ENCODE data around the gene HPSE2.

HPSE2 gene

GRCh38 chr10:98430427-98430826, 805.2 kb downstream of the HPSE2 start:
- no peak for DNase-seq (ENCODE audit: low spot score)

- no peak for DNase-seq (ENCODE audit: low spot score)
Measured at GRCh38 chr10:98429320-98430072, 806.2 kb downstream of the HPSE2 start.

- DNase-seq (ENCODE audit: low spot score): no peak
Measured at GRCh38 chr10:98427011-98427515, 808.6 kb downstream of the HPSE2 start.

GRCh38 chr10:98425511-98426352, 809.9 kb downstream of the HPSE2 start:
- peak; percentile 86 for DNase-seq (ENCODE audit: low spot score)

DNA sequence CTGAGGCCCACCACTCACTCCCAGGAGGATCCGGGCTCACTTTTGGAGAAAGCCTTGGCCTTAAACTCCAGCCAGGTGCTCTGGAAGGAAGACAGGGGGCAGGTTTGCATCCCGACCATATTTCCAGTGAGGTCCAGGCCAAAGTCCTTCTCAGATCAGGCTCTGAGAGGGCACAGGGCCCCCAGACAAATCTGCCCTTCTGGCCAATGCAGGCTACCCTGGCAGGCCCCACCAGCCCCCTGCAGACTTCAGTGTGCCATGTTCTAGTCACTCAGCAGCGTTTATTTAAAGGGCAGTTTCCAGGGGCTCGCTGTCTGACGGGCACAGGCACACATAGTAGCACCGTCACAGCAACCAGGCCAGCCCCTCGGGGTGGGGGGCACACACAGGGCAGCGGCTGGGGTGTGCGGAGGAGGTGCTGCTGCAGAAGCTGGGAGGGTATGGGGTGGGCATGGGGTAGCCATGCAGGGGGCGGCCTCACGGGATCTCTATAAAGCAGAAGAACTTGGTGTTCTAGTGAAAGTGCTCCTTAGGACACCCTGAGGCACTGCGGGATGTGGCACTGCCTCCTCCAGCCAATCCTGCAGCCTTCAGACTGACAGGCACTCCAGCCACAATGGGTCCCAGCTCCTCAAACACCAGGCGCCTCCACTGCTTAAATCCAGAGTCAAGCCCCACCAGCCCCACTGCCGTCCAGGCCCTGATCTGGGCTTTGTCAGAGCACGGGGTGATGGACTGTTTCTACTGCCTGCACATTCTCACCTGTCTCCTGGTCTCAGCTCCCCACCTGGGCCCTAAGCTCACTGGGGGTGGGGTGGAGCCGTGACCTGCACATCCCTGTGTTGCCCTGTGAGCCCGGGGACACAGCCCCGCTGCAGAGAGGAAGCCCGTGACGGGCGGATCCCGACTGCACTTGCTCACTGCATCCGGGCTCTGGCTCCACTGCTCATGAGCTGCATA, 811.1 kb downstream of the HPSE2 start:
- DNase-seq (ENCODE audit: low spot score): no peak

DNA sequence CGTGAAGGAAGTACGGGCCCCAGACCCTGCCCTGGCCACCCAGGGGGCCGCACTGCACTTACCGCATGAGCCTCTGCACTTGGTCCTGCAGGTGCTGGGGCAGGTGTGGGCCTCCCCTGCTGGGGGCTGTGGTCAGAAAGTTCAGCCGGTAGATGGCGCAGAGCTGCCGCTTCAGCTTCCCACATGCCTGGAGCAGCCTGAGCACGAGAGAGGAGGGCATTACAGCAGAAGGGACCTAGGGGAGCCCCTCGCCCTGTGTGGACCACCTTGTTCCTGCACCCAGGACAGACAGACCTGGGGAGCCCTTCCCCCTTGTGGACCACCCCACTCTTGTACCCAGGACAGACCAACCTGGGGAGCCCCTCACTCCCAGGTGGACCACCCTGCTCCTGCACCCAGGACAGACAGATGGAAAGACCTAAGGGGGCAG, 811.9 kb downstream of the HPSE2 start:
- no peak for DNase-seq (ENCODE audit: low spot score)

GRCh38 chr10:98422182-98422581, 813.5 kb downstream of the HPSE2 start:
- no peak for DNase-seq (ENCODE audit: low spot score)

GRCh38 chr10:98420786-98421185, 814.9 kb downstream of the HPSE2 start:
- no peak for DNase-seq (ENCODE audit: low spot score)

- DNase-seq (ENCODE audit: low spot score): no peak
Measured at GRCh38 chr10:98419469-98420261, 816.0 kb downstream of the HPSE2 start.

DNA sequence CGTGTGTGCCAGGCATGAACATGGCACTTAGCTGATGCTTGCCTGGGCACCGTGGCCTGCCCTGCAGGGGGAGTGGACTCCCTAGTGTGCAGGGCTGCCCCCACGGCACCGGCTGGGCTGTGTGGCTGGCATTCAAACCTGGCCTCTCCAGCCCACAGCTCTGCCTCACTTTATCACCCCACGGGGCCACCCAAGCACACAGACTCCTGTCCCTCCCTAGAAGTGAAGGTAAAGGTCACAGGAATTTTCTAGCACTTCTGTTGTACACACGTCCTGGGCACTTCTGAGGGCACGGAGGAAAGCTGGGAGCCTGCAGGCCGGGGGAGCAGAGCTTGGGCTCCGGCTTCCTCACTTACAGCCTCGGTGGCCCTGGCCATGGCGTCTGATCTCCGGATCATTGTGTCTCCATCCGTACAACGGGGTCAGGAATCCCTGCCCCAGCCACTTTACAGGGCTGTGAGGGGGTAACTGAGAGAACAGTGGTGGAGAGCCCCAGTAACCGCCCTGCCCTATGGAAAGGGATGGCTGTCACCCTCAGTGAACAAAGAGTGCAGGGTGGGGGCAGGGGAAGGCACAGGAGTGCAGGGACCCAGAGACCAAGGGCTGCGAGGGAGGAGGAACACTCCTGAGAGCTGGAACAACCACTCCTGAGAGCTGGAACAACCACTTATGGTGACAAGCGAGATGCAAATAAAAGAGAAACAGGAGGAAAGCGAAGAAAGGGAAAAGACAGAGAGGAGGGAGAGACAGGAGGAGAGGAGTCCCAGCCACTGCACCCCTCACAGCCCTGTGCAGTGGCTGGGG, 816.8 kb downstream of the HPSE2 start:
- no peak for DNase-seq (ENCODE audit: low spot score)

GRCh38 chr10:98417973-98418664, 817.5 kb downstream of the HPSE2 start:
- DNase-seq (ENCODE audit: low spot score): no peak

DNA sequence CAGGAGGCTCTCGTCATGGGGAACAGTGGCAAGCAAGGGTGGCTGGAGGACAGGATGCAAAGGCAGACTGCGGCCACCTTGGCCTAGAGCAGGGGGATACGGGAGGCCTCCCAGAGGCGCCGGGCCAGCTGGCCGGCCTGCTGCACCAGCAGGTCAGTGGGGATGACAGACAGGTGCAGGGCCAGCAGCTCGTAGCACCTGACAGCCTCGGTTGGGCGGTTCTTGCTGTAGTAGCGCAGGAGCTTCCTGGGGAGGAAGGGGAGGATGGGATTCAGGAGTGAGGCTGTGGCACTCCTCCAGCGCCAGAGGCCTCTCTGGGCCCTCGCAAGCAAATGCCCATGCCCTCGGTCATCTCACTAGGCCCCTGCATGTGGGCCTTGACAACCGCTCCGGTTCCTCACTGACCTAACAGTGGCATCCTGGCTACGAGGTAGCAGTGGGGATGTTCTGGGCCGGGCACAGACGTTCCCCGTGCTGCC, 818.1 kb downstream of the HPSE2 start:
- DNase-seq (ENCODE audit: low spot score): no peak

- DNase-seq (ENCODE audit: low spot score): peak; percentile 55
Measured at GRCh38 chr10:98416606-98417388, 818.9 kb downstream of the HPSE2 start.

- no peak for DNase-seq (ENCODE audit: low spot score)
Measured at GRCh38 chr10:98415731-98416119, 819.9 kb downstream of the HPSE2 start.

DNA sequence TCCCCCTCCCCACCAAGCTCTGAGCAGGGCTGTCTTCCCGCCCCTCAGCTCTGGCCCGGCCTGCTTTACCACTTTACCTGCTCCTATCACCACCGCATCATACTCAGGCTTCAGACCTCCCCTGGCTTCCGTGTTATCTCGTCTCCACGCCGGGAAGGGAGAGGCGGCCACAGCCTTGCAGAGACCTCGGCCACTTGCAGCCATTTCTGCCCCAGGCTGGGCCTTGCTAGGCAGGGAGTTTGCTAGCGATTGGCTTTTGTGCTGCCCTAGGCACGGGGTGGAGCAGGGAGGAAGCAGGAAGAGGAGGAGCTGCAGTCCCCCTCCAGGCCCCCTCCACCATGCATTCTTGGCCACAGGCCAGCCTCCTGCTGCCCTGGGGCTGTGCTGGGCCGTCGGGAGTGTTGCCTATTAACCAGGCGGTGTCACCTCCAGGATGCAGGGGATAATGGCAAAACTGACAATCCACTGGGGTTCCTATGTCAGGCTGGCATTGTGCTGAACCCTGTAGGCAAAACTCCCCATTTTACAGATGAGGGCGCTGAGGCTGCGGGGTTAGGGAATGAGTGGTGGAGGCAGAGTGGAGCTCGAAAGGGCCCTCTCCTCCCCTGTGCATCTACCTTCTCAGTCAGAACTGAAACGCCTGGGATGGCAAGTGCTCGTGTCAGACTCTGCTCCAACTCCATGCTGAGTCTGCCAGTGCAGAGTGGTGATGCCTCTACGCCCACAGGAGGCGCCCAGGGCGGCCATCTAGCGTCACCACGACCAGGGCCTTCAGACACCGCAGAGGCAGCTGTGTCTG, 820.5 kb downstream of the HPSE2 start, which contains the start of gene PYROXD2:
Gene PYROXD2 (minus strand): TSS at position 251 of the 799 bp plus-strand sequence. CDS start 47 bp downstream, at position 204.
- peak; percentile 83 for DNase-seq (ENCODE audit: low spot score)

DNA sequence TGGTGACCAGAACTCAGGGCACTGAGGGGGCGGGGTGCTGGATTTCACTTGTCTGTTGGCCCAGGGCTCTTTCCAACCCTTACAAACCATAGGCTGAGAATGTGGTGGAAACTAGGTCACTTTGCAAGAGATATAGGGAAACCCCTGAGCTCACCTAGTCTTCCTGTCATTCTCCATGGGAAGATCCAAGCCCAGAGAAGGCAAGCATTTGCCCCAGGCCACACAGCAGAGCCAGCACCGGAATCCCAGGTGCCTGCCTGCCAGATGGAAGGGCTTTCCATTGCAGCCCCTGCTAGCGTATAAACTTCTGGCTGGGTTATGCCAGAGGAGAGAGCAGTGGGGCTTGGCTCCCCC, 821.1 kb downstream of the HPSE2 start:
- no peak for DNase-seq (ENCODE audit: low spot score)

DNA sequence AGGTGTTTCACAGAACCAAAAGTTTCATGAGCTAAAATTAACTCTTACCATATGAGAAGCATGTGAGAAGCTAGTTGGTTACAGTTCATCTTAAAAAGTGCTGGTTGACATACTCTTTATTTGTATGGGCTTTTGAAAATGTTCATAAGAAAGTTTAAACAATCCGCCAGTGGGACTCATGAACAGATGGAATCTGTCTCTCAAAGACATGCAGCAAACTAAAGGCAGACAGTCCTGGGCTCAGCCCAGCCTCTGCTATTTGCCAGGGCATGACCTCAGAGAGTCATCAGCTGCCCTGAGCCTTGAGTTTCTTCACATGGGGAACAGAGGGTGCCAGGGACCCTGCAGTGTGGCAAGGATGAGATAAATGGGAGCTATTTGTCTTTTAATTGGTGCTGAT, 823.9 kb downstream of the HPSE2 start:
- DNase-seq (ENCODE audit: low spot score): no peak

- no peak for DNase-seq (ENCODE audit: low spot score)
Measured at GRCh38 chr10:98411166-98411565, 824.5 kb downstream of the HPSE2 start.
